Epithelial cell of esophagus (primary cell): ENCODE data around the gene ADM.

Experiments
- DNase-seq: peaks from one replicate; pipeline ENCODE4 v3.0.0; 2010; ENCODE audit warnings: low read depth
- H3K4me3 ChIP-seq: 2 replicates; pipeline ENCODE4 v1.5.1; 2011; ENCODE audit warnings: mild to moderate bottlenecking, low read length, control low read depth
- CTCF ChIP-seq: IDR thresholded peaks from 2 replicates; pipeline ENCODE4 v1.5.1; 2011; ENCODE audit warnings: low read depth, mild to moderate bottlenecking, low read length, control low read depth, inconsistent platforms; ENCODE audit not compliant: insufficient read depth; ENCODE audit errors: missing control alignments

Gene ADM

GRCh38 chr11:10320736-10321465, 16.0 kb downstream of the ADM start:
- no peak overlapping the region for H3K4me3 ChIP-seq
- DNase-seq, result no peak
- no peak for TF ChIP-seq CTCF

GRCh38 chr11:10322401-10322800, 17.5 kb downstream of the ADM start:
- DNase-seq, result no peak
- no peak overlapping the region for H3K4me3 ChIP-seq
- TF ChIP-seq CTCF, result no peak

- H3K4me3 ChIP-seq, result no peak overlapping the region
- DNase-seq, result peak; percentile 83
- TF ChIP-seq CTCF, result peak; percentile 33
Observed at GRCh38 chr11:10322830-10323792, 18.2 kb downstream of the ADM start.

GRCh38 chr11:10323793-10324170, 18.9 kb downstream of the ADM start:
- H3K4me3 ChIP-seq, result no peak overlapping the region
- DNase-seq, result no peak
- TF ChIP-seq CTCF, result no peak

GRCh38 chr11:10324474-10324873, 19.6 kb downstream of the ADM start:
- peak; percentile 14 for DNase-seq
- TF ChIP-seq CTCF, result no peak
- no peak overlapping the region for H3K4me3 ChIP-seq

GRCh38 chr11:10325277-10326011, 20.6 kb downstream of the ADM start:
- TF ChIP-seq CTCF, result no peak
- H3K4me3 ChIP-seq, result no peak overlapping the region
- DNase-seq, result peak; percentile 17
